HG03469 (cell line): ENCODE measurements around the gene GUCY1A1.
A peak's percentile ranks its signal among the peaks of the same experiment; 100 is the strongest.

Experiments
- ATAC-seq: cut with Tn5 transposase; IDR thresholded peaks from one replicate; pipeline ENCODE4 v1.9.1; 2021; ENCODE audit warnings: mild to moderate bottlenecking, moderate library complexity, moderate number of reproducible peaks; ENCODE audit not compliant: unreplicated experiment

Gene GUCY1A1

DNA sequence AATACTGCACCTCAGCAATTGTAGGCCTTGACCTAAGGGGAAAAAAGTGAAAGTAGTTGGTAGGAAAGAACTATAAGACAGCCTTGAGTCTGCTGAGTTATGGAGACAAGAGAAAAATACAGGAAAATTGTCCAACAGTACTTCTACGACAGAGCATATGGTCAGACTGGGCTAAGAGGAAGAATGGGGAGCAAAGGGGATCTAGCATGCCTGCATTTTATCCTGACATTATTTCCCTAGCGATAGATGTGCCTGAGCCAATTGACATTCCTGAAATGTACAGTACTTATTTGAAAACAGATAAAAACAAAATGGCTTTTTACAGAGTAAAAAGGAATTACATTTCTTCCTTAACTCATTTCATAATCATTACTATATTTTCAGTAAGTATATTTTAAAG, 22.2 kb downstream of the GUCY1A1 start:
- ATAC-seq: no peak

DNA sequence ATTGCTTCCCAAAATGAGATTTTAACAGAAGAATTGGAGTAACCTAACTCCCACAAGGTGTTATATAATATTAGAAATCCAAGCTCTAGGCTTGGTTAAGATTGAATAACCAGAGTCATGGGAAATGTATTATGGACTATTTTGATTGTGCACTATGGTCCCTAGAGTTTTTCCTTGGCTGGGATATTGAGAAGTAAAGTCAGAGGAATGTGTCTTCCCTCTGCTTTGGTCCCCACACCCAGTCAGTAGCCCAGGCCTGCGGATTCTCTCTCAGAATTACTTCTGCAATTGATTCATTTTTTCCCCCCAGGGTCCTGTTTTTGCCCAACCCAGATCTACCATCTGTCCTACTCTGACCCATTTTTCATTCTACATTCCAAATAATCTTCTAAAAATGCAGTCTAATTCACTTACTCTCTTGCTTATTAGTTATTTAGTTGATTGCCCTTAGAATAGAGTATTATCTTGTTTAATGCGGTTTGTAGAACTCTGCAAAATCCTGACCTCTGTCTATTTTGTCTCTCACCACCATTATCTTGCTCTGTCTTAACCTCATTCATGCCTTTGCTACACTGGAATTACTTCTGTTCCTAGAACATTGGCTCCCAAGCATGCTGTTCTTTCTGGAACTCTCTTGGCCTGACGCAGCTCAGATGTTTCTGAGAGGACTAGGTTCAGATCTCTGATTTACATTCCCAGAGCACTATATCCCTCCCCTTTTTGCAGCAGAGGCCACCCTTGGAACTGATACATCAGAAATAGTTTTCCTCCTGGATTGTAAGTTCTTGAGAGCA, 23.6 kb downstream of the GUCY1A1 start:
- no peak for ATAC-seq

DNA sequence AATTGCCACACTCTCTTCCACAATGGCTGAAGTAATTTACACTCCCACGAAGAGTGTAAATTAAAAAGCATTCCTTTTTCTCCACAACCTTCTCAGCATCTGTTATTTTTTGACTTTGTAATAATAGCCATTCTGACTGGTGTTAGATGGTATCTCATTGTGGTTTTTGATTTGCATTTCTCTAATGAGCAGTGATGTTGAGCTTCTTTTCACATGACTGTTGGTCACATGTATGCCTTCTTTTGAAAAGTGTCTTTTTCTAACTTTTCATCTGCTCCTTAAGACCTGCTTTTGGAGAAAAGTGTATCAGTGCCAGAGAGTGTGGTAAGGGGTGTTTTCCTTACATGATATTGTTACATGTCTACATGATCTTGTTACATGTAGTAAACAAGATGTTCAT, 25.7 kb downstream of the GUCY1A1 start:
- ATAC-seq: no peak

DNA sequence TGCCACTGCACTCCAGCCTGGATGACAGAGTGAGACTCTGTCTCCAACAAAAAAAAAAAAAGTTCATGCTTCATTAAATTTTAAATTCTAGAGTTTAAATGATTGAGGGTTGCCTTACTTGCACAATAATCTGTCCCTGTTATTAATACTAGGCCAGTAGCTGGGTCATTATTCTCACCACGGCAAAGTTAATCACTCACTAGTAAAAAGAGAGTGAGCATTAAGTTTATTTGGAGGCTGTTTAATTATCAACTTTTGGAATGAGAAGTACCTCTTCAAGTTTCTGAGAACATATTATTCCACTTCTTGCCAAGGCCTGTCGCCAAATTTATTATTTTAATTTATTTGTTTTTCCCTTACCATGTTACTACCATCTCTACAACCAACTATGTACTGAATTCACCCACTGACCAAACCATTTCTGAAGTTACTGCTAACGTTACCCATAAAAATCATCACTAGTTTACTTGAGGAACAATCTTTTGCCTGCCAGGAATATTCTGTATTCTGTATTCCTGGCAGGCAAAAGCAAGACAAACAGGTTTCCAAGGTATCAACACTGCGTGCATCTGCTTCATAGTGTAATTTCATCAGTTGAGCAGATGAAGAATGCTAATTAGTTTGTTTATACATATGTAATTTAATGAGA, 26.5 kb downstream of the GUCY1A1 start:
- no peak for ATAC-seq

DNA sequence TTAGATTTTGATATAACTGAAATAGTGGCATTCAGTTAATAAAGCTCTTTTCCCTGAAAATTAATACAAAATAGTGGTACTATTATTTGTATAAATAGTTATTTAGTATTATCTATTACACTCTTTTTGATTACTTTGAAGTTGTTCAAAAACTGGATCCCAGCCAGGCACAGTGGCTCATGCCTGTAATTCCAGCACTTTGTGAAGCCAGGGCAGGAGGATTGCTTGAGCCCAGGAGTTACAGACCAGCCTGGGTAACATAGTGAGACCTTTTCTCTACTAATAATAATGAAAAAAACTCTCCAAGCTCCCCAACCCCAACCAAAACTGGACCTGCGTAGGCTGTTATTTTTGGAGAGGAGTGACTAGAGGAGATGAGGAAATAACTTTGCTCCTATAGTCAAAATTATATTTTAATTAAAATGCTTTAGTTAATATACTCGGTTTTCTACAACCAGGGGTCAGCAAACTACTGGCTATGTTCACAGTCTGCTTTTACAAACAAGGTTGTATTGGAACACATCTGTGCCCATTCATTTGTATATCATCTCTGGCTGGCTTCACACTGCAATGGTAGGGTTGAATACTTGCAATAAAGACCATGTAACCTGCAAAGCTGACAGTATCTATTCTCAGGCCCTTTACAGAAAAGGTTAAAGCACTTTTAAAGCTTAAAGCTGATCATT, 27.6 kb downstream of the GUCY1A1 start:
- ATAC-seq: no peak

DNA sequence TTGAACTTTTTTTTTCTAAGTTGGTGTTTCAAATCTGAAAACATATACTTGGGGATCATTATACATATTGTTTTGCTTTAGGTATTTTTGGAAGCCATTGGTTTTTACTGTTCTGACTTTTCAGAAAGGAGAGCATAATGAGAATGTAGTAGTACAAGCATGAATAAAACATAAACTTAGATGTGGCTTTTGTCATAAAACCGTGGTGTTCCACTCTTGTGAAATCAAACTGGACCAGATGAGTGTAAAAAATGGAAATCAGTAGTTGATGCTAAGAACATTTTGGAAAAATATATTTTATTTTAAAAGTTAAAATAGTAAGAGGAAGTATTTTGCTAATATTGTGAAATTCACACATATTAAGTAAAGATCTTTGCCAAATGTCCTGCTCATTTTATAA, 29.6 kb downstream of the GUCY1A1 start:
- ATAC-seq: no peak

DNA sequence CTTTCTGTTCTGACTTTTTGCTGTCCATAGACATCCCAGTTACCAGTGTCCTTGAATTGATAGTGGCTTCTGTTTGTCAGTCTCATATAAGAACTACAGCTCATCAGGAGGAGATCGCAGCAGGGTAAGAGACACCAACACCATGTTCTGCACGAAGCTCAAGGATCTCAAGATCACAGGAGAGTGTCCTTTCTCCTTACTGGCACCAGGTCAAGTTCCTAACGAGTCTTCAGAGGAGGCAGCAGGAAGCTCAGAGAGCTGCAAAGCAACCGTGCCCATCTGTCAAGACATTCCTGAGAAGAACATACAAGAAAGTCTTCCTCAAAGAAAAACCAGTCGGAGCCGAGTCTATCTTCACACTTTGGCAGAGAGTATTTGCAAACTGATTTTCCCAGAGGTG, 30.1 kb downstream of the GUCY1A1 start:
- ATAC-seq: no peak

DNA sequence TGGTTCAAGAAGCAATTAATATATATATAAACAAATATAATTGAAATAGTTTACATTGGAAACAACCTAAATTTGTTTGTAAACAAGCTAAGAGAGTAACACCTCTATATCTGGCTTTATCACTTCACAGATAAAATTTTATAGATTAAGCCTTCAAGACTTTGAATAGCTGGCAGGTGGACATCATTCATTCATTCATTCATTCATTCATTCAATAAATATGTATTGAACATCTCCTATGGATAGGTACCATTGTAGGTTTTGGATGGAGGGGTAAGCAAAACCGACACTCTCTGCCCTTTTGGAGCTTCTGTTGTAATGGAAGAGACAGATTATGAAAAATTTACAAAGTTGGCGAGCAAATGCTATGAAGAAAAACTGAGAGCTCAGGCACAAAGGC, 35.2 kb downstream of the GUCY1A1 start:
- ATAC-seq: no peak

DNA sequence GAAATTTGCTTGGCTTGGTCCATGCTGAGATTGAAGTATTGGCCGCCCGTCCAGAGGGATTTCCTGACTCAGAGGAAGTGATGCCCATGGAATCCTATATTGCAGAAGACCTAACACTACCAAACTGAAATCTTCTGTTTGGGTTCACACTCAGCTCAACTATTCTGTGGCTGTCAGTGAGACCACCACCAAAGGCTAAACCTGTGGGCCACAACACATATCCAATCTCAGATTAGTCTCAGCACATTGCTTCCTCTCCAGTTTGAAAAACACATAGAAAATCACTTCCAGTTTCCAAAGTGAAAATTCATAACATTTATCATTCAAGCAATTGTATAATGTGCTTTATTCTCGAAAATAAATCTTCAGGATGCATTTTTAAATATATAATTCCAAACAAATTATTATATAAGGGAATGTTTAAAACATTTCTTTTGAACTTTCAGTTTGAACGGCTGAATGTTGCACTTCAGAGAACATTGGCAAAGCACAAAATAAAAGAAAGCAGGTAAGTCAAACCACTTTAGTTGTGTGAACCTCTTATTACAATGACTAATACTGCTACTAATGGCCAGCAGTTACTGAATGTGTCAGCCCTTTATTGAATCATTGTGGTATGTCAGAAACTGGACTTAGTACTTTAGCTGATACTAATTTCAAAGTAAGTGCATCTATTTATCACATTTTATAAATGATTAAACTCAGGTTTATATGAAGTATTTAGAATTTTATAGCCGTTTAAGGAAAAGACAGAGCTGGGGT, 37.0 kb downstream of the GUCY1A1 start:
- peak; percentile 88 for ATAC-seq

DNA sequence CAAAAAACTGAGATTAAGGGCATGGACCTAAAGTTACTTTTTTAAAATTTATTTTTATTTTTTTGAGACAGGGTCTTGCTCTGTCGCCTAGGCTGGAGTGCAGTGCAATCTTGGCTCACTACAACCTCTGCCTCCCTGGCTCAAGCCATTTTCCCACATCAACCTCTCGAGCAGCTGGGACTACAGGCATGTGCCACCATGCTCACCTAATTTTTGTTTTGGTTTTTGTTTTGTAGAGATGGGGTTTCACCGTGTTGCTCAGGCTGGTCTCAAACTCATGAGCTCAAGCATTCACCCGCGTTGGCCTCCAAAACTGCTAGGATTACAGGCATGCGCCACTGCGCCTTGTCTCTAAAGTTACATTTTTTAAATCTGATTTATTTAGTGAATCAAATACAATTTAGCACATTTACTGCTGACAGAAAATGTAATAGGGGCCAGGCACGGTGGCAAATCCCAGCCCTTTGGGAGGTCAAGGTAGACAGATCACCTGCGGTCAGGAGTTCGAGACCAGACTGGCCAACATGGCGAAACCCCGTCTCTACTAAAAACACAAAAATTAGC, 38.3 kb downstream of the GUCY1A1 start:
- no peak for ATAC-seq

DNA sequence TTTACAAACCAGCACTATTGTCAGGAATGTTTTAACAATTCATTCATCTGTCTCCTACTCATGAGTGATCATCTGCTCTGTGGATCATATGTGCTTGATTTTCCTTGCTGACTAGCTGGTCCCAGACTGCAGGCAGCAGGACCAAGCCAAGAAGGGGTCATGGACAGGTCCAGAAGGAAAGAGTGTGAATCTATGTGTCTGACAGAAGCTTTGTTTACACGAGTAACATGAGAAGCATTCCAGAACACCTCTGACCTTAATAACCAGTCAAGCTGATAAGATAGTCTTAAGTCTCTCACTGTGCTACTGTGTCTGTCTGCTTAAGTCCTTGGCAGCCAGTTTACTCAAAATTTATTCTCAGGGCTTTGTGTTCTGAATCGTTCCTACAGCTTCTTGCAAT, 39.0 kb downstream of the GUCY1A1 start:
- ATAC-seq: no peak

DNA sequence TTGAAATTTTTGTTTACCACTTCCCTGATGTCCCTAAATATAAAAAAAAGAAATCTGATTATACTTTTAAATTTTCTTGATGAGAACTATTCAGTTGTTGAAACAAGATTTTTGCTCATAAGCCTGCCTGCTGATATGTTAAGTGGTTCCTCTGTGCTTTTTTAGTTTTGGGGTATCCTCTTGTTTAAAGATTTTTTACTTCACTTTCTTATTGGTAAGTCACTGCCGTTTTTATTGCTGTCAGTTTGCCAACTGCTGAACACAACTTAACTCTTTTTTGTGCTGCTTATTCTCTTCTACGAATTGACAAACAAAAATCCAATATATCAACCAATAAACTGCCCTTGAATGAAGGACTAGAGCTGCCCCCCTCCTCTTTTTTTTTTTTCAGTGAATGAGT, 39.5 kb downstream of the GUCY1A1 start:
- ATAC-seq: no peak

DNA sequence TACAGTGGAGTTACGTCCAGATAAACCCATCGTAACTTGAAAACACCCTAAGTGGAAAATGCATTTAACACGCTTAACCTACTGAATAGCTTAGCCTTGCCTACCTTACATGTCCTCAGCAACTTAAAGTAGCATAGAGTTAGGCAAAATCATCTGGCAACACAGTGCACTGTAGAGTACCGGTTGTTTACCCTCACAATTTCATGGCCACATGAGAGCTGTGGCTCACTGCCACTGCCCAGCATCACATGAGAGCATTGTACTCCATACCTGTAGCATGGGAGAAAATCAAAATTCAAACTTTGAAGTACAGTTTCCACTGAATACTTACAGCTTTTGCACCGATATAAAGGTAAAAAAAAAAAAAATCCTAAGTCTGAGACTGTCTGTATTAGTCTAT, 40.6 kb downstream of the GUCY1A1 start:
- ATAC-seq: no peak

DNA sequence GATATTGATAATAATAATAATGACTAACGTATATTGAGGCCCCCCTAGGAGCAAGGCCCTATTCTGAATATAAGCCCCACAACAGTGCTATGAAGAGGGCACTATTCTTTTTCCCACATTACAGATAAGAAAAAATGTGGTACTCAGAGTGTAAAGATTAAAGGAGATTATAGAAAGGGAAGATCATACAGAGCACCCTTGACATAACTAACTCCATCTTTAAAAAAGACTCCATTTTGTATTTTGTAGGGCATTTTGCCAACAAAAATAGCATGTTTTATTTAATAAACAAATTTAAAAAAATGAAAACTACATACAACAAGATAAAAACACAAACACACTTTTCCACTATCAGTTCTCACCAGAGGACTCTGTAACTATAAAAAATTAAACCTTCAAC, 42.1 kb downstream of the GUCY1A1 start:
- no peak for ATAC-seq

DNA sequence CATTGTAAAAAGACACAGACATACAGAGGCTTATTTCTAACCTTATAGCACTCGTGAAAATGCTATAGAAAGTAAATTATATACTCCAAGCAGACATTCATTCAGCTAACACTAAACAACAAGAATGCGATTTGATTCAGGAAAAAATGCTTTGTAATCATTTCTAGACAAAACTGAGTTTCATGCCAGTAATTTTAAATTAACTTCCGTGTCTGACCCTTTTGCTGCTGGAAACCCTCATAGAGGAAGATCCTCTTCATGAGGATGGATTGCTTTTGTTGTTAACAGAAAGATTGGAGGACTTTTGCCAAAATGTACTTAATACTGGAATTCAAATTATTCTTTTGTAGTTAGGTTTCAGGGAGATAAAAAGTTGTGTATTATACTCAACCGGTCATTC, 43.3 kb downstream of the GUCY1A1 start:
- no peak for ATAC-seq

DNA sequence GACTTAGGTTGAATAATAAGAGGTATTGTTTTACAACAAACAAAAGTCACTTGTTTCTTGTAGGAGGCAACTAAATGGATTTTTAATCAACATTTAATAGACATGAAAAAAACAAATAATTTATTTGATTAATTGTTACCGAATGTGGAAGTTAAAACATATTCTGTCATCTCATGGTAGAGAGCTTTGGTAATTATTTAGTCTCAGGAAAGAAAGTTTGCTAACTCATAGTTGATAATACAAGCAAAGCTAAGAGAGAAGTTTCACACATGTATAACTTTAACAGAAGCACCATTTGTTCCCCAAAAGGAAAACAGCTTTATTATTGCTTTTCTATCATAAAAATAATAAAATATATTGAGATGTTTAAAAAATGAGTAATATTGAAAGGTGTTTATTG, 44.9 kb downstream of the GUCY1A1 start:
- no peak for ATAC-seq

DNA sequence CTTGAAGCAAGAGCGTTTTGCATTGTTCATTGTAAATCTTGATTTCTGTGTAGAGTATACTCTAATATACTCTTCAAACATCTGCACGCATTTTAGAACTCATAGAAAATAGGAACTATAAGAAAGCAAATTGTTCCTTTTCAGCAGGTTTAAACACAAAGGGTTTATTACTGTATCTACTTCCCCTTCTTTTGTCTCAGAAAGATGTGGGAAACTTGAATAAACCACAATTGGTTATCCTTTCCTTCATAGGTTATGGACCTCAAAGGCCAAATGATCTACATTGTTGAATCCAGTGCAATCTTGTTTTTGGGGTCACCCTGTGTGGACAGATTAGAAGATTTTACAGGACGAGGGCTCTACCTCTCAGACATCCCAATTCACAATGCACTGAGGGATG, 46.2 kb downstream of the GUCY1A1 start:
- no peak for ATAC-seq

DNA sequence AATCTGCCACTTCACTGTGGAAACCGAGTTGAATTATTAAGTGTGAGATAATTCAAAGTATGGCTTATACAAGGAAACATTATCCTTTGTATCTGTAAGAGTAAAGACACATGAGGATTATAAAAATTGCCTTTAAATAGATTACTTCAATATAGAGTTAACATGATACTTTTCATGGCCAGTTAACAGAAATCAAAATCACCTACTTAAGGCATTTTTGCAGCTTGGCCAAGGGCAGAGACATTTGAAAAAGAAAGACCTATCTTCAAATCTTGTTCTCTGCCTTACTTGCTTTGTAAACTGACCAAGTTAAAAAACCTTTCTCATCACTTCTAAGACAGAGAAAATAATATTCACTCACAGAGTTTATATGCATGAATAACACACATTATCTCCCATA, 47.3 kb downstream of the GUCY1A1 start:
- no peak for ATAC-seq

DNA sequence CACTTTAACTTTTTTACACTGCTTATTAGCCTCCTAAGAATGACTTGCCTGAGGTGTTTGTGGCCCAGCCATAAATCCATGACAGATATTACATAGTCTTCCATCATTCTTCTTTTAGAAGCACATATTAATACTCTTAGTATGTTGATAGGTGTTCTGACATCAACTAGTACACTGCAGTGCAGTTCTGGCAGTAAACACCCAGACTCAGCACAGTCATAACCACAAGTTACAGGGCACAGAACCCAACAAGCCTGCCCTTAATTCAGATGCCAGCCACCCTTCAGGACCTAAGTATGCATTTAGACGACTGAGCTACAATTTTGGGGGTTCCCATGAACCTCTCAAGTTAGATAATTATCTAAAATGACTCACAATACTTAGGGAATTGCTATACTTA, 55.7 kb downstream of the GUCY1A1 start:
- ATAC-seq: no peak

DNA sequence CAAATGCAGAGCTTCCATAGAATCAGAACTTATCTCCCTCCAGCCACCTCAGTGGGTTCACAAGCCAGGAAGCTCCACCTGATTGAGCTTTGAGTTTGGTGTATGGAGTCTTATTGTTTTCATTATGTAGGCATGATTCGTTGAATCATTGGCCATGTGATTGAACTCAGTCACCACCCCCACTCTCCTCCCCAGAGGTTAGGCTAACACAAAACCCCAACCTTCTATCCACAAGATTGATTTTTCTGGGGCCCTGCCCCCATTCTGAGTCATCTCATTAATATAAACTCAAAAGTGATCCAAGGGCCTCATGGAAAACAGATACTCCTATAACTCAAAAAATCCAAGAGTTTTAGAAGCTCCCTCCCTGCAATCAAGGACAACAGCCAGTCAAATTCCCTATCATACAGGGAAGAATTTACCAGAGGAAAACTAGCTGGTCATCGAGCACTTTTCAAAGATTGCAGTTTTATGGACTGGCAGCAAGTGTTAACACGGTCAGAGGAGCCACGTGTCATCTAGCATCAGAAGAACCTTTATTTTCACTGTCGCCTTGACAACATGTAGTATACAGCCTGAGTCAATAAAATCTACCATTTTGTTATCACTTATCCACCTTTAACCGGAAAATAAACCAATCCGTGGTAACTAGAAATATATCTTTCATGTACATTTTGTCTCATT, 56.3 kb downstream of the GUCY1A1 start:
- no peak for ATAC-seq

DNA sequence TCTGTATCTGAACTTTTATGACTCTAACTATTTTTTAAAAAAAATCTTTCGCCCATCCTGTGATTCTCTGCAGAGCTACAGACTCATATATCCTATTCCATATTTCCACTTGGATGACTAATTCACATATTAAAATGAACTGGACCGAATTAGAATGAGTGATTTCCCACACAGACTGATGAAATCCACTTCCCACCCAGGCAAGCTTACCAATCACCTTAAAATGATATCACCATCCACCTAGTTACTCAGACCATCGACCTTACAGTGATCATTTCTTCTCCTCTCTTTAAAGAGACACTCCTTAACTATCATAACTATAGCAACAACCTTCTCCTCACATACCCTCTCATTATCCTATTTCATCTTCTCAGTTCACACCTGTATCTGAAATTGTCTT, 58.1 kb downstream of the GUCY1A1 start:
- ATAC-seq: no peak
